ENCODE data around the gene ERCC6.

The ERCC6 gene

GRCh38 chr10:49527850-49528249 lies 11.1 kb downstream of the ERCC6 start:
- TF ChIP-seq CTCF (IDR thresholded peaks at IDR 0.05; ENCODE audit: borderline replicate concordance, control extremely low read depth, extremely low read depth, insufficient read depth, missing control alignments), result no peak
- in situ Hi-C loops (cut with MboI; ENCODE audit: low sequenced_read_pairs, unreplicated experiment), result no loop called here
- no peak for DNase-seq (ENCODE audit: low spot score)

GRCh38 chr10:49527061-49527460 lies 11.9 kb downstream of the ERCC6 start:
- no peak for TF ChIP-seq CTCF (IDR thresholded peaks at IDR 0.05; ENCODE audit: borderline replicate concordance, control extremely low read depth, extremely low read depth, insufficient read depth, missing control alignments)
- in situ Hi-C loops (cut with MboI; ENCODE audit: low sequenced_read_pairs, unreplicated experiment), result no loop called here
- no peak for DNase-seq (ENCODE audit: low spot score)

- in situ Hi-C loops (cut with MboI; ENCODE audit: low sequenced_read_pairs, unreplicated experiment), result no loop called here
- TF ChIP-seq CTCF (IDR thresholded peaks at IDR 0.05; ENCODE audit: borderline replicate concordance, control extremely low read depth, extremely low read depth, insufficient read depth, missing control alignments), result no peak
- DNase-seq (ENCODE audit: low spot score), result no peak
Observed at GRCh38 chr10:49526619-49527018, 12.3 kb downstream of the ERCC6 start.

GRCh38 chr10:49524496-49524895 lies 14.4 kb downstream of the ERCC6 start:
- no peak for TF ChIP-seq CTCF (IDR thresholded peaks at IDR 0.05; ENCODE audit: borderline replicate concordance, control extremely low read depth, extremely low read depth, insufficient read depth, missing control alignments)
- in situ Hi-C loops (cut with MboI; ENCODE audit: low sequenced_read_pairs, unreplicated experiment), result no loop called here
- no peak for DNase-seq (ENCODE audit: low spot score)

GRCh38 chr10:49523301-49523700 lies 15.6 kb downstream of the ERCC6 start:
- TF ChIP-seq CTCF (IDR thresholded peaks at IDR 0.05; ENCODE audit: borderline replicate concordance, control extremely low read depth, extremely low read depth, insufficient read depth, missing control alignments), result no peak
- in situ Hi-C loops (cut with MboI; ENCODE audit: low sequenced_read_pairs, unreplicated experiment), result no loop called here
- DNase-seq (ENCODE audit: low spot score), result no peak

- in situ Hi-C loops (cut with MboI; ENCODE audit: low sequenced_read_pairs, unreplicated experiment), result no loop called here
- no peak for DNase-seq (ENCODE audit: low spot score)
- TF ChIP-seq CTCF (IDR thresholded peaks at IDR 0.05; ENCODE audit: borderline replicate concordance, control extremely low read depth, extremely low read depth, insufficient read depth, missing control alignments), result no peak
Observed at GRCh38 chr10:49521062-49521461, 17.9 kb downstream of the ERCC6 start.

Data from GM13976 (cell line).